Activated T-cell treated with anti-CD3 and anti-CD28 coated beads, Interleukin-2, amount 50 U/mL, for 4 hours (primary cell): ENCODE results near the gene ENC1. TPM values are rescaled to one million over a fixed set of nuclear protein-coding genes. Genes with fewer than 3 reads are reported as not detected.

Experiments
- ATAC-seq, 2 donors: fragments of 200-7000 bp; cut with Tn5 transposase; one replicate each; pipeline ENCODE4 v1.10.0; 2021
- DNase-seq: peaks from one replicate; pipeline ENCODE4 v3.0.0-alpha.2; 2020
- H3K27me3 Mint-ChIP-seq: one replicate; pipeline ENCODE4 v1.8.0; 2021; ENCODE audit warnings: low read depth, mixed read lengths
- H3K36me3 Mint-ChIP-seq: one replicate; pipeline ENCODE4 v1.8.0; 2022; ENCODE audit warnings: mixed read lengths; ENCODE audit not compliant: insufficient read depth
- H3K4me1 Mint-ChIP-seq: one replicate; pipeline ENCODE4 v1.8.0; 2021; ENCODE audit warnings: low read depth, mixed read lengths
- H3K4me3 Mint-ChIP-seq: one replicate; pipeline ENCODE4 v1.8.0; 2021; ENCODE audit warnings: mild to moderate bottlenecking, moderate library complexity, mixed read lengths
- H3K9me3 Mint-ChIP-seq: one replicate; pipeline ENCODE4 v1.8.0; 2021; ENCODE audit warnings: mixed read lengths
- total RNA-seq, 3 donors: library from RNA; stranded (reverse); gene quantifications; one replicate each; pipeline ENCODE4 v1.2.1, GENCODE V29; 2021

The ENC1 gene
- total RNA-seq, 3 donors from 2014 or later: 1.8 to 3.0 (median 2.4) TPM

GRCh38 chr5:74643111-74643562 is 2.6 kb upstream of the ENC1 start:
- Mint-ChIP-seq H3K4me3 (no peak overlapping the region), H3K9me3 (no peaks in the 10 kb centered on the region), H3K27me3 (peaks cover 5% of the 10 kb centered on the region), H3K4me1 (peaks cover 29% of the 10 kb centered on the region), H3K36me3 (no peaks in the 10 kb centered on the region)
- DNase-seq: no peak
- no peak for ATAC-seq

GRCh38 chr5:74642543-74642863 is 2.0 kb upstream of the ENC1 start:
- Mint-ChIP-seq H3K4me3 (no peak overlapping the region), H3K9me3 (no peaks in the 10 kb centered on the region), H3K27me3 (peaks cover 5% of the 10 kb centered on the region), H3K4me1 (peaks cover 33% of the 10 kb centered on the region), H3K36me3 (no peaks in the 10 kb centered on the region)
- DNase-seq (no peak), ATAC-seq (no peak)

- Mint-ChIP-seq H3K27me3 (peaks cover 8% of the 10 kb centered on the region), H3K9me3 (no peaks in the 10 kb centered on the region), H3K4me3 (peak overlapping the region; percentile 85), H3K4me1 (peaks cover 33% of the 10 kb centered on the region), H3K36me3 (no peaks in the 10 kb centered on the region)
- no peak for ATAC-seq
- DNase-seq: no peak
Observed at GRCh38 chr5:74641735-74642542, 1.4 kb upstream of the ENC1 start.

GRCh38 chr5:74640954-74641734 is 616 bp upstream of the ENC1 start:
- H3K27me3 Mint-ChIP-seq: peaks cover 8% of the 10 kb centered on the region
- no peaks in the 10 kb centered on the region for H3K9me3 Mint-ChIP-seq
- no peaks in the 10 kb centered on the region for H3K36me3 Mint-ChIP-seq
- H3K4me3 Mint-ChIP-seq: peak overlapping the region; percentile 85
- H3K4me1 Mint-ChIP-seq: peaks cover 33% of the 10 kb centered on the region
- DNase-seq: no peak
- peak; percentile 18 to 25 for ATAC-seq

- peaks cover 7% of the 10 kb centered on the region for H3K36me3 Mint-ChIP-seq
- DNase-seq (no peak), ATAC-seq (peak; percentile 51 to 61)
- H3K9me3 Mint-ChIP-seq: no peaks in the 10 kb centered on the region
- peaks cover 33% of the 10 kb centered on the region for H3K4me1 Mint-ChIP-seq
- H3K4me3 Mint-ChIP-seq: peak overlapping the region; percentile 85
- H3K27me3 Mint-ChIP-seq: peaks cover 14% of the 10 kb centered on the region
Observed at GRCh38 chr5:74639807-74640449, 600 bp downstream of the ENC1 start.

- Mint-ChIP-seq H3K27me3 (peaks cover 14% of the 10 kb centered on the region), H3K4me1 (peaks cover 33% of the 10 kb centered on the region), H3K9me3 (no peaks in the 10 kb centered on the region), H3K4me3 (peak overlapping the region; percentile 85), H3K36me3 (peaks cover 7% of the 10 kb centered on the region)
- ATAC-seq (peak; percentile 20 to 42), DNase-seq (no peak)
Observed at GRCh38 chr5:74638970-74639806, 1.3 kb downstream of the ENC1 start.

- no peak for ATAC-seq
- peak overlapping the region; percentile 85 for H3K4me3 Mint-ChIP-seq
Observed at GRCh38 chr5:74638544-74638969, 2.0 kb downstream of the ENC1 start.

GRCh38 chr5:74636552-74636951 is 4.0 kb downstream of the ENC1 start:
- Mint-ChIP-seq H3K4me1 (peaks cover 39% of the 10 kb centered on the region), H3K27me3 (peaks cover 12% of the 10 kb centered on the region), H3K9me3 (no peaks in the 10 kb centered on the region), H3K36me3 (peaks cover 7% of the 10 kb centered on the region), H3K4me3 (no peak overlapping the region)
- no peak for ATAC-seq
- no peak for DNase-seq

More at GRCh38 chr5:74638544-74638969, 2.0 kb downstream of the ENC1 start:
- Mint-ChIP-seq H3K9me3 (no peaks in the 10 kb centered on the region), H3K4me1 (peaks cover 33% of the 10 kb centered on the region), H3K36me3 (peaks cover 7% of the 10 kb centered on the region), H3K27me3 (peaks cover 14% of the 10 kb centered on the region)
- DNase-seq: no peak

GRCh38 chr5:74636149-74636548 is 4.4 kb downstream of the ENC1 start:
- H3K9me3 Mint-ChIP-seq: no peaks in the 10 kb centered on the region
- H3K4me3 Mint-ChIP-seq: no peak overlapping the region
- no peak for ATAC-seq
- peaks cover 12% of the 10 kb centered on the region for H3K27me3 Mint-ChIP-seq
- H3K4me1 Mint-ChIP-seq: peaks cover 39% of the 10 kb centered on the region
- peaks cover 7% of the 10 kb centered on the region for H3K36me3 Mint-ChIP-seq
- DNase-seq: no peak

GRCh38 chr5:74634611-74635286 is 5.8 kb downstream of the ENC1 start:
- H3K4me3 Mint-ChIP-seq: no peak overlapping the region
- H3K36me3 Mint-ChIP-seq: peaks cover 7% of the 10 kb centered on the region
- H3K4me1 Mint-ChIP-seq: peaks cover 44% of the 10 kb centered on the region
- peaks cover 14% of the 10 kb centered on the region for H3K27me3 Mint-ChIP-seq
- no peak for ATAC-seq
- no peaks in the 10 kb centered on the region for H3K9me3 Mint-ChIP-seq
- DNase-seq: no peak

- H3K4me1 Mint-ChIP-seq: peaks cover 33% of the 10 kb centered on the region
- peaks cover 7% of the 10 kb centered on the region for H3K36me3 Mint-ChIP-seq
- DNase-seq (no peak), ATAC-seq (no peak)
- H3K4me3 Mint-ChIP-seq: no peak overlapping the region
- no peaks in the 10 kb centered on the region for H3K9me3 Mint-ChIP-seq
- H3K27me3 Mint-ChIP-seq: peaks cover 12% of the 10 kb centered on the region
Observed at GRCh38 chr5:74633695-74634094, 6.8 kb downstream of the ENC1 start.

GRCh38 chr5:74632947-74633356 is 7.6 kb downstream of the ENC1 start:
- peaks cover 11% of the 10 kb centered on the region for H3K27me3 Mint-ChIP-seq
- H3K36me3 Mint-ChIP-seq: peaks cover 7% of the 10 kb centered on the region
- peaks cover 27% of the 10 kb centered on the region for H3K4me1 Mint-ChIP-seq
- no peaks in the 10 kb centered on the region for H3K9me3 Mint-ChIP-seq
- DNase-seq (no peak), ATAC-seq (no peak)
- no peak overlapping the region for H3K4me3 Mint-ChIP-seq
